GM12864 (cell line): ENCODE measurements around the gene MRPS34.

Source experiments
- DNase-seq: peaks from one replicate; pipeline ENCODE4 v3.0.0-alpha.2; 2011; ENCODE audit warnings: low read depth
- H3K4me3 ChIP-seq: 2 replicates; pipeline ENCODE4 v1.5.1; 2011; ENCODE audit warnings: mild to moderate bottlenecking, low read depth, low read length, control low read depth
- TF ChIP-seq, protein P1 (sequence below): IDR thresholded peaks from 2 replicates; pipeline ENCODE4 v1.5.1; 2011; ENCODE audit warnings: low read depth, mild to moderate bottlenecking, moderate library complexity, low read length, control low read depth, inconsistent platforms; ENCODE audit errors: missing control alignments

Gene MRPS34

DNA sequence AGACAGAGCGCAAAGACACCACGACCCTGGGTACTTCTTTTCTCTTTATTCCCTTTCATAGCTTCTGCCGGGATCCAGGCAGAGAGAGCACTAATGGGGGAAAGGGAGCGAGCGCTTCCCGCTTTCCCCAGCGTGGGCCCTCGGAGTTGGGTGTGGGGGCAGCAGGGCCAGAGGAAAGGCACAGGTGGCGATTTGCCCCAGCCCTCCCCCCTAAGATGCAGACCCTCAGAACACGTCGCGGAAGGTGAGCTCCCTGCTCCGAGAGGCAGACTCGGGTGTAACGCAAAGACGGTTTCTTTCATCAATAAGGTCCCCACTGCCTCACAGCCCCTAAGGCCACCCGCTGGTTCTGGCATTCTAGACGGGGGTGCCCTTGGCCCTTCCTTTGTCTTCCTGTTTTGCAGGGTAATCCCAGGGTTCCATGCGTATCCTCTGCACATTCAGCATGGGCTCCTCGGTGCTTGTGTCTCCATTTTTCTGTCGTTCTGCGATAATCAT lies 1.0 kb downstream of the MRPS34 start:
- peak overlapping the region; percentile 72 for H3K4me3 ChIP-seq
- no peak for DNase-seq
- TF ChIP-seq, protein P1, sequence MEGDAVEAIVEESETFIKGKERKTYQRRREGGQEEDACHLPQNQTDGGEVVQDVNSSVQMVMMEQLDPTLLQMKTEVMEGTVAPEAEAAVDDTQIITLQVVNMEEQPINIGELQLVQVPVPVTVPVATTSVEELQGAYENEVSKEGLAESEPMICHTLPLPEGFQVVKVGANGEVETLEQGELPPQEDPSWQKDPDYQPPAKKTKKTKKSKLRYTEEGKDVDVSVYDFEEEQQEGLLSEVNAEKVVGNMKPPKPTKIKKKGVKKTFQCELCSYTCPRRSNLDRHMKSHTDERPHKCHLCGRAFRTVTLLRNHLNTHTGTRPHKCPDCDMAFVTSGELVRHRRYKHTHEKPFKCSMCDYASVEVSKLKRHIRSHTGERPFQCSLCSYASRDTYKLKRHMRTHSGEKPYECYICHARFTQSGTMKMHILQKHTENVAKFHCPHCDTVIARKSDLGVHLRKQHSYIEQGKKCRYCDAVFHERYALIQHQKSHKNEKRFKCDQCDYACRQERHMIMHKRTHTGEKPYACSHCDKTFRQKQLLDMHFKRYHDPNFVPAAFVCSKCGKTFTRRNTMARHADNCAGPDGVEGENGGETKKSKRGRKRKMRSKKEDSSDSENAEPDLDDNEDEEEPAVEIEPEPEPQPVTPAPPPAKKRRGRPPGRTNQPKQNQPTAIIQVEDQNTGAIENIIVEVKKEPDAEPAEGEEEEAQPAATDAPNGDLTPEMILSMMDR = no peak

DNA sequence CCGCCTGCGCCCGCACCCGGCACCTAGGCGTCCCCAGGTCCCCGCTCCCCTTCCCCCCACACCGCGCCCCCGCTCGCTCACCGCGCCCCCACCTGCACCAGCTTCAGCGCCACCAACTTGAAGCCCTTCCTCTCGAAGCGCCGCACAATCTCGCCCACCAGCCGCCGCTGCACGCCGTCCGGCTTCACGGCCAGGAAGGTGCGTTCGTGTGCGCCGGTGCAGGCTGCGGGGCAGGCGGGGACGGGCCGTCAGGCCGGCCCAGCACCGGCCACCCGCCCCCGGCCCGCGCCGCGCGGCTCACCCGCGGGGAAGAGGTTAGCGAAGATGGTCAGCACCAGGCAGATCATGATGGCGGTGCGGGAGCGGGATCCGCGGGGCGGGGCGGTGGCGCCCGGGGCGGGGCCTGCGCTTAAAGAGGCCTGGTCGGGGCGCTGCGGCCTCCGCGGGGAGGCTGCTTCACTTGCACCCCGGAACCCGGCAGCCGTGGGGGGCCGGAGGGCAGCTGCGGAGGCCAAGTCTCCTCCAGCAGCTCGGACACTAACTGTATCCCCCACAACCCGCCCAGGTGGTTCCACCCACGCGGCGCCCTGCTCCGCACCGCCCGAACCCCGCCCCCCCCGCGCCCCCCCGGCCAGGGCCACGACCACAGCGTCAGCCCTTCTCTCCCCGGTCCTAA lies 1.6 kb downstream of the MRPS34 start, which contains the start of gene NME3:
Gene NME3 (minus strand): TSS at position 356 of the 676 bp plus-strand sequence. CDS start 9 bp downstream, at position 347.
- peak; percentile 18 for DNase-seq
- H3K4me3 ChIP-seq = peak within 1 kb of the TSS; percentile 72
- TF ChIP-seq, protein P1 = no peak

GRCh38 chr16:1770328-1771187 lies 2.4 kb downstream of the MRPS34 start:
- DNase-seq = no peak
- H3K4me3 ChIP-seq = peak overlapping the region; percentile 72
- TF ChIP-seq, protein P1 = no peak

- no peak for DNase-seq
- H3K4me3 ChIP-seq = no peak overlapping the region; the same call in 1 of the 2 replicates
- TF ChIP-seq, protein P1 = no peak
Observed at GRCh38 chr16:1769402-1770300, 3.3 kb downstream of the MRPS34 start.

- TF ChIP-seq, protein P1 = no peak
- DNase-seq = no peak
- no peak overlapping the region for H3K4me3 ChIP-seq
Observed at GRCh38 chr16:1768767-1769401, 4.0 kb downstream of the MRPS34 start.
